SK-N-MC (cell line): Measurements from ENCODE around the gene CACNA1B.

Source experiments
- DNase-seq: peaks from one replicate; pipeline ENCODE4 v3.0.0-alpha.2; 2011; ENCODE audit warnings: low read depth, low spot score
- H3K27ac ChIP-seq: fragments of 200-600 bp; sonication (generic); 2 replicates; pipeline ENCODE4 v1.5.1; 2016; ENCODE audit warnings: mixed run types
- H3K36me3 ChIP-seq: fragments of 200-600 bp; sonication (generic); 2 replicates; pipeline ENCODE4 v1.6.1; 2017; ENCODE audit warnings: antibody characterized with exemption, low read length, mixed read lengths; ENCODE audit not compliant: insufficient read depth
- H3K4me3 ChIP-seq: fragments of 200-600 bp; sonication (generic); 2 replicates; pipeline ENCODE4 v1.5.1; 2016
- H3K9ac ChIP-seq: fragments of 200-600 bp; sonication (generic); 2 replicates; pipeline ENCODE4 v1.8.0; 2017; ENCODE audit warnings: mixed run types, mixed read lengths; ENCODE audit not compliant: insufficient read length
- H3K9me3 ChIP-seq: fragments of 200-600 bp; sonication (generic); 2 replicates; pipeline ENCODE4 v1.6.1; 2017; ENCODE audit warnings: low read depth, mild to moderate bottlenecking, antibody characterized with exemption, low read length, moderate library complexity, mixed read lengths
- EZH2 ChIP-seq: fragments of 200-600 bp; sonication (generic); IDR thresholded peaks from one replicate; pipeline ENCODE4 v1.6.1; 2017; ENCODE audit warnings: antibody characterized with exemption
- FOXP2 ChIP-seq: optimal IDR thresholded peaks from 2 replicates; pipeline ENCODE3; 2011; ENCODE audit warnings: mild to moderate bottlenecking, moderate library complexity; ENCODE audit not compliant: insufficient read depth; ENCODE audit errors: extremely low read length, control extremely low read depth
- POLR2AphosphoS5 ChIP-seq: IDR thresholded peaks from 2 replicates; pipeline ENCODE4 v1.6.1; 2012; ENCODE audit warnings: mild to moderate bottlenecking, low read depth, low read length, borderline replicate concordance

CACNA1B gene

GRCh38 chr9:137834846-137835546 is 42.6 kb upstream of the CACNA1B start:
- TF ChIP-seq EZH2: no peak
- no peak for TF ChIP-seq POLR2AphosphoS5
- TF ChIP-seq FOXP2: no peak
- no peak overlapping the region for H3K27ac ChIP-seq
- H3K4me3 ChIP-seq: no peak overlapping the region
- H3K36me3 ChIP-seq: peaks cover 4% of the 10 kb centered on the region; the same call in 1 of the 2 replicates
- H3K9ac ChIP-seq: no peak overlapping the region
- no peak for DNase-seq
- H3K9me3 ChIP-seq: no peaks in the 10 kb centered on the region

DNA sequence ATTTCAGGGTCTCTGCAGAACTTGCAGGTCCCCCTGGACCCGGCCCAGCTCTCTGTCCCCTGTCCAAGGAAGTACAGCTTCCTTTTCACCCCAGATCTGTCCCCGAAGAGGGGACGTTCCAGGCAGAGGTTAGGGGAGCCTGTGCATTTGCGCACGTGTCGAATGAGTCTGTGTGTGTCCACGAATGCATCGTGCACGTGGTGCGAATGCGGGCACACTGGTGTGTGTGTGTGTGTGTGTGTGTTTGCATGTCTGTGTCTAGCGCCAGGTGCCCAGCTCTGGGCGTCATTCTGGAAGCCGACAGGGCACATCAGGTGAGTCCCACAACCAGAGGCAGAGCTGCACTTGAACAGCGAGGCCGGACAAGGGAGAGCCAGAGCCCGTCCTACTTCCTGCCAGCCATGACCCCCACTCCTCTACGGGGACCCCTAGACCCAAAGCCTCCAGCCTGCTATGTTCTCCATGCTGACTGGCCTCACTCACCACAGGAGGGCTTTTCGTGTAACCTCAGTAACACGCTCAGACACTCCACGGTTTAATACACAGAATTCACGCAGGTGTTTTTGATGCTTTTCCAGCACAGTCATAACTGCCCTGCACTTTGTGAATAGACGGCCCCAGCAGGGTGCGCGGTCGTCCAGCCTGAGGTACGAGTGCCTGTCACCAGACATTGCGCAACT is 41.3 kb upstream of the CACNA1B start:
- Histone ChIP-seq H3K9ac (no peak overlapping the region), H3K27ac (no peak overlapping the region), H3K9me3 (no peaks in the 10 kb centered on the region), H3K4me3 (no peak overlapping the region), H3K36me3 (peaks cover 4% of the 10 kb centered on the region; the same call in 1 of the 2 replicates)
- DNase-seq: no peak
- TF ChIP-seq FOXP2 (no peak), POLR2AphosphoS5 (no peak), EZH2 (no peak)

- H3K36me3 ChIP-seq: peaks cover 4% of the 10 kb centered on the region; the same call in 1 of the 2 replicates
- H3K9ac ChIP-seq: no peak overlapping the region
- no peak overlapping the region for H3K27ac ChIP-seq
- DNase-seq: no peak
- no peaks in the 10 kb centered on the region for H3K9me3 ChIP-seq
- TF ChIP-seq EZH2 (no peak), FOXP2 (no peak), POLR2AphosphoS5 (no peak)
- no peak overlapping the region for H3K4me3 ChIP-seq
These were observed 40.7 kb upstream of the CACNA1B start for GRCh38 chr9:137836831-137837241.

GRCh38 chr9:137837345-137838278 is 40.0 kb upstream of the CACNA1B start:
- H3K36me3 ChIP-seq: peaks cover 4% of the 10 kb centered on the region; the same call in 1 of the 2 replicates

GRCh38 chr9:137838576-137838975 is 39.0 kb upstream of the CACNA1B start:
- H3K36me3 ChIP-seq: peaks cover 3% of the 10 kb centered on the region; the same call in 1 of the 2 replicates
- H3K27ac ChIP-seq: no peak overlapping the region
- DNase-seq: no peak
- H3K9ac ChIP-seq: no peak overlapping the region
- no peak for TF ChIP-seq EZH2
- no peak overlapping the region for H3K4me3 ChIP-seq
- no peaks in the 10 kb centered on the region for H3K9me3 ChIP-seq

More at GRCh38 chr9:137837345-137838278, 40.0 kb upstream of the CACNA1B start:
- H3K9me3 ChIP-seq: no peaks in the 10 kb centered on the region
- DNase-seq: no peak
- TF ChIP-seq EZH2 (no peak), POLR2AphosphoS5 (no peak), FOXP2 (no peak)
- no peak overlapping the region for H3K9ac ChIP-seq
- H3K4me3 ChIP-seq: no peak overlapping the region
- no peak overlapping the region for H3K27ac ChIP-seq

DNA sequence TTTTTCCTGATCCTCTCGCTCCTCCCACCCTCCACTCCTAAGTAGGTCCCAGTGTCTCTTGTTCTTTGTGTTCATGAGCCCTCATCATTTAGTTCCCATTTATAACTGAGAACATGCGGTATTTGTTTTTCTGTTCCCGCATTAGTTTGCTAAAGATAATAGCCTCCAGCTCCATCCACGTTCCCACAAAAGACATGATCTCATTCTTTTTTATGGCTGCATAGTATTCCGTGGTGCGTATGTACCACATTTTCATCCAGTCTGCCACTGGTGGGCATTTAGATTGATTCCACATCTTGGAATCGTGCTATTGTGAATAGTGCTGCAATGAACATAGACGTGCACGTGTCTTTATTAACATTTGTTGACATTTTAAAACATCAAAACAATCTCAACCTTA is 34.2 kb upstream of the CACNA1B start:
- H3K27ac ChIP-seq: no peak overlapping the region
- no peaks in the 10 kb centered on the region for H3K36me3 ChIP-seq
- TF ChIP-seq EZH2 (no peak), POLR2AphosphoS5 (no peak), FOXP2 (no peak)
- DNase-seq: no peak
- no peak overlapping the region for H3K4me3 ChIP-seq
- H3K9me3 ChIP-seq: no peaks in the 10 kb centered on the region
- H3K9ac ChIP-seq: no peak overlapping the region

GRCh38 chr9:137851516-137852267 is 25.9 kb upstream of the CACNA1B start:
- Histone ChIP-seq H3K36me3 (no peaks in the 10 kb centered on the region), H3K9ac (no peak overlapping the region), H3K4me3 (no peak overlapping the region), H3K9me3 (no peaks in the 10 kb centered on the region), H3K27ac (no peak overlapping the region)
- no peak for DNase-seq
- TF ChIP-seq FOXP2: no peak
- no peak for TF ChIP-seq POLR2AphosphoS5
- TF ChIP-seq EZH2: no peak
